Nephron progenitor cell (in vitro differentiated cells): Measurements from ENCODE around the gene ZNF143.
"Not testable (repeated sequence)": the region's sequence is repeated elsewhere in the genome, so short reads cannot be mapped to it uniquely, and the experiment has no call there.

Experiments
- DNase-seq: peaks from one replicate; pipeline ENCODE4 v3.0.0; 2021
- H3K27ac Mint-ChIP-seq: 2 replicates; pipeline ENCODE4 v1.8.0; 2021; ENCODE audit warnings: mild to moderate bottlenecking, moderate library complexity, mixed read lengths
- H3K27me3 Mint-ChIP-seq: 2 replicates; pipeline ENCODE4 v1.8.0; 2021; ENCODE audit warnings: mild to moderate bottlenecking, low read depth, mixed read lengths; ENCODE audit not compliant: poor library complexity
- H3K36me3 Mint-ChIP-seq: 2 replicates; pipeline ENCODE4 v1.8.0; 2021; ENCODE audit warnings: low read depth, mixed read lengths
- H3K4me1 Mint-ChIP-seq: 2 replicates; pipeline ENCODE4 v1.8.0; 2021; ENCODE audit warnings: mixed read lengths
- H3K4me3 Mint-ChIP-seq: 2 replicates; pipeline ENCODE4 v1.8.0; 2021; ENCODE audit warnings: mild to moderate bottlenecking, moderate library complexity, mixed read lengths
- H3K9me3 Mint-ChIP-seq: 2 replicates; pipeline ENCODE4 v1.8.0; 2021; ENCODE audit warnings: mild to moderate bottlenecking, moderate library complexity, mixed read lengths
- TF ChIP-seq, protein P1 (sequence below): fragments of 200-600 bp; sonication (generic); IDR thresholded peaks from 2 replicates; pipeline ENCODE4 v1.5.0; 2021; ENCODE audit warnings: antibody characterized with exemption

The ZNF143 gene

DNA sequence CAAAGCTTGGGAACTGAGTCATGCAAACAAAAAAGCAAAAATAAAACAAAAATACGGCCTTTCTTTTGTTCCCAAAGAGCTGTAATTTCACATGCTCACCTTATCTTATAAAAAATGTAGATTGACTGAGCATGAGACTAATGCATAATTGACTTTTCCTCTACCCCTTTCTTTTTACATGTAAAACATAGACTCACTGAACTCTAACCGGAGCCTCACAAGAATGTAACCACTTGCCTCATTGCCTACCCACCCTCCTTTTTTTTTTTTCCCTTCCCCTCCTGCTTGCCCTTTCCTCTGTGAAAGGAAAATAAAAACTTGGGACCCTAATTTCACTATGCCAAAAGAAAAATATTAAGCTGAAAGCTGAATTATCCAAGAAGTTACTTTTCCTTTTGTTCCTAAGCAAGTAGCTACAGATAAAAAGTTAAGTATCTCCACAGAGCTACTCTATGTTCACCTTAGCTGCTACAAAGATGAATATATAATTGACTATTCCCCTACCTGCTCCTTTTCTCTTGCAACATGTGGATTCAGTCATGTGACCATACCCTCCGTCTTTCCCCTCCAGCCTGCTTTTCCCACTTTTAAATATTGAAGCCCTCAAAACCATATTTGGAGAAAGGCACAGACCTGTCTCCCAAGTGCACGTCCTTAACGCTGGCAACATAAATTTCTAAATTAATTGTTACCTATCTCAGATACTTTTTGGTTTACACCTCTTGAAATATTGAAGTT is 73.1 kb downstream of the ZNF143 start:
- no peaks in the 10 kb centered on the region for H3K36me3 Mint-ChIP-seq
- TF ChIP-seq, protein P1, sequence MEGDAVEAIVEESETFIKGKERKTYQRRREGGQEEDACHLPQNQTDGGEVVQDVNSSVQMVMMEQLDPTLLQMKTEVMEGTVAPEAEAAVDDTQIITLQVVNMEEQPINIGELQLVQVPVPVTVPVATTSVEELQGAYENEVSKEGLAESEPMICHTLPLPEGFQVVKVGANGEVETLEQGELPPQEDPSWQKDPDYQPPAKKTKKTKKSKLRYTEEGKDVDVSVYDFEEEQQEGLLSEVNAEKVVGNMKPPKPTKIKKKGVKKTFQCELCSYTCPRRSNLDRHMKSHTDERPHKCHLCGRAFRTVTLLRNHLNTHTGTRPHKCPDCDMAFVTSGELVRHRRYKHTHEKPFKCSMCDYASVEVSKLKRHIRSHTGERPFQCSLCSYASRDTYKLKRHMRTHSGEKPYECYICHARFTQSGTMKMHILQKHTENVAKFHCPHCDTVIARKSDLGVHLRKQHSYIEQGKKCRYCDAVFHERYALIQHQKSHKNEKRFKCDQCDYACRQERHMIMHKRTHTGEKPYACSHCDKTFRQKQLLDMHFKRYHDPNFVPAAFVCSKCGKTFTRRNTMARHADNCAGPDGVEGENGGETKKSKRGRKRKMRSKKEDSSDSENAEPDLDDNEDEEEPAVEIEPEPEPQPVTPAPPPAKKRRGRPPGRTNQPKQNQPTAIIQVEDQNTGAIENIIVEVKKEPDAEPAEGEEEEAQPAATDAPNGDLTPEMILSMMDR, result no peak
- no peak for DNase-seq
- peaks cover 39% of the 10 kb centered on the region for H3K4me1 Mint-ChIP-seq
- no peak overlapping the region for H3K4me3 Mint-ChIP-seq
- no peaks in the 10 kb centered on the region for H3K9me3 Mint-ChIP-seq
- H3K27me3 Mint-ChIP-seq, result peaks cover 3% of the 10 kb centered on the region
- H3K27ac Mint-ChIP-seq, result peak overlapping the region; percentile 1

DNA sequence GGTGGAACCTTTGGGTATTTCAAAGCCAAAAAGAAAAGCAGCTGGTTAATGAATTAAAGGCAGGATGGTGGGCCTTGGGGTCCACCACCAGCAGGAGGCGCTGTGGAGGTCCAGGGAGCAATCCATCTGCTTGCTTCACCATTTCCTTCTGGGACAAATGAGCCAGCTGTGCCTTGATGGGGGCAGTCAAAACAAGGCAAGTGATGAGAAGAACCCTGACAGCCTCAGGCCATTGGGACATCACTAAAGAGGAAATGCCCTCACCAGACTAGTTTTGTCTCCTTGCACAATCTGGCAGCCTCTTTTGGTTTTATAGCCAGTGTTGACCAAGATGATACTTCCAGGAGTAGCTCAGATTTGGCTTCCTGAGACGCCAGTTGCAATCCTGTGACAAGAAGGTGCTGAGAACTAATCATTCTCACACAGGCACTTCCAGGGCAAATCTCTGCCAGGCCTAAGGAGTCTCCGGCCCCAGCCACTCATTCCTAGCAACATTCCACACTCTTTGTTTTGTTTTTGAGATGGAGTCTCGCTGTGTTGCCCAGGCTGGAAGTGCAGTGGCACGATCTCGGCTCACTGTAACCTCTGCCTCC is 74.5 kb downstream of the ZNF143 start:
- DNase-seq, result peak; percentile 75
- TF ChIP-seq, protein P1, result peak; percentile 72
- Mint-ChIP-seq H3K9me3 (no peaks in the 10 kb centered on the region), H3K27me3 (peaks cover 3% of the 10 kb centered on the region), H3K4me1 (peaks cover 25% of the 10 kb centered on the region), H3K4me3 (no peak overlapping the region), H3K27ac (no peak overlapping the region), H3K36me3 (no peaks in the 10 kb centered on the region)

DNA sequence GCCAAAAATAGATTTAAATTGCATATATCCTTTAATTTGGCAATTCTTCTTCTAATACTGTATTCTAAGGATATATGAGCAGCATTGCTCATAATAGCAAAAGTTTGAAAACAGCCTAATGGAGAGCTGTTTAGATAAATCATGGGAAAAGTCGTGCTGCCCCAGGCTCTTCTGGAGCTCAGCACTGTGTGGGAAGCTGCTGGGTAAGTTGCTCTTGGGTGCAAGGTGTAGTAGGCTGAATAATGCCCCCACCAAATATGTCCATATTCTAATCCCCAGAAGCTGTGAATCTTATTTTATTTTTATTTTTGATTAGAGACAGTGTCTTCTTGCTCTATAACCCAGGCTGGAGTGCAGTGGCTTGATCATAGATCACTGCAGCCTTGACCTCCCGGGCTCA is 77.7 kb downstream of the ZNF143 start:
- no peaks in the 10 kb centered on the region for H3K36me3 Mint-ChIP-seq
- no peak for DNase-seq
- no peak overlapping the region for H3K4me3 Mint-ChIP-seq
- H3K27me3 Mint-ChIP-seq, result no peaks in the 10 kb centered on the region
- peaks cover 13% of the 10 kb centered on the region for H3K4me1 Mint-ChIP-seq
- no peak overlapping the region for H3K27ac Mint-ChIP-seq
- TF ChIP-seq, protein P1, result no peak
- peaks cover 4% of the 10 kb centered on the region for H3K9me3 Mint-ChIP-seq

DNA sequence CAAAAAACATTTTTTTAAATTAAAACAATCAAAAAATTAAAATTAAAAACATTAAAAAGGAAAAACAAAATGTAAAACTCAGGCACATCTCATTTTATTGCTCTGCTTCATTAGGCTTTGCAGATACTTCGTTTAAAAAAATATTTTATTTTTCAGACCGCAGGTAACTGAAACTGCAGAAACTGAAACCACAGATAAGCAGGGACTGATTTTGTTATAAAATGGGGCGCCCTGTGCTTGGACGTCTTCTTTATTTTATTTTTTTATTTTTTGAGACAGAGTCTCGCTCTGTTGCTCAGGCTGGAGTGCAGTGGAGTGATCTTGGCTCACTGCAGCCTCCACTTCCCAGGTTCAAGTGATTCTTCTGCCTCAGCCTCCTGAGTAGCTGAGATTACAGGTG is 88.4 kb downstream of the ZNF143 start:
- H3K9me3 Mint-ChIP-seq, result peaks cover 24% of the 10 kb centered on the region
- H3K27ac Mint-ChIP-seq, H3K4me3 Mint-ChIP-seq, H3K27me3 Mint-ChIP-seq, DNase-seq, H3K4me1 Mint-ChIP-seq: not testable (repeated sequence)
- H3K36me3 Mint-ChIP-seq, result peaks cover 19% of the 10 kb centered on the region

DNA sequence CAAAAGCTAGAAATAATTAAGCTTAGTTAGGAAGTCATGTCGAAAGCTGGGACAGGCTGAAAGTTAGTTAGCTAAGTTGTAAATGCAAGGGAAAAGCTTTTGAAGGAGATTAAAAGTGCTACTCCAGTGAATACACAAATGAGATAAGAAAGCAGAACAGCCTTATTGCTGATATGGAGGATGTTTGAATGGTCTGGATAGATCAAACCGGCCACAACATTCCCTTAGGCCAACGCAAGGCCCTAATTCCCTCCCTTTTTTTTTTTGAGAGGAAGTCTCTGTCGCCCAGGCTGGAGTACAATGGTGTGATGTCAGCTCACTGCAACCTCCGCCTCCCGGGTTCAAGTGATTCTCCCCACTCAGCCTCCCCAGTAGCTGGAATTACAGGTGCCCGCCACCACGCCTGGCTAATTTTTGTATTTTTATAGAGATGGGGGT is 89.4 kb downstream of the ZNF143 start:
- Mint-ChIP-seq H3K9me3 (peaks cover 19% of the 10 kb centered on the region), H3K4me3 (no peak overlapping the region), H3K27ac (no peak overlapping the region), H3K4me1 (peaks cover 9% of the 10 kb centered on the region), H3K36me3 (peaks cover 11% of the 10 kb centered on the region), H3K27me3 (peaks cover 7% of the 10 kb centered on the region)
- TF ChIP-seq, protein P1, result no peak
- DNase-seq, result no peak

DNA sequence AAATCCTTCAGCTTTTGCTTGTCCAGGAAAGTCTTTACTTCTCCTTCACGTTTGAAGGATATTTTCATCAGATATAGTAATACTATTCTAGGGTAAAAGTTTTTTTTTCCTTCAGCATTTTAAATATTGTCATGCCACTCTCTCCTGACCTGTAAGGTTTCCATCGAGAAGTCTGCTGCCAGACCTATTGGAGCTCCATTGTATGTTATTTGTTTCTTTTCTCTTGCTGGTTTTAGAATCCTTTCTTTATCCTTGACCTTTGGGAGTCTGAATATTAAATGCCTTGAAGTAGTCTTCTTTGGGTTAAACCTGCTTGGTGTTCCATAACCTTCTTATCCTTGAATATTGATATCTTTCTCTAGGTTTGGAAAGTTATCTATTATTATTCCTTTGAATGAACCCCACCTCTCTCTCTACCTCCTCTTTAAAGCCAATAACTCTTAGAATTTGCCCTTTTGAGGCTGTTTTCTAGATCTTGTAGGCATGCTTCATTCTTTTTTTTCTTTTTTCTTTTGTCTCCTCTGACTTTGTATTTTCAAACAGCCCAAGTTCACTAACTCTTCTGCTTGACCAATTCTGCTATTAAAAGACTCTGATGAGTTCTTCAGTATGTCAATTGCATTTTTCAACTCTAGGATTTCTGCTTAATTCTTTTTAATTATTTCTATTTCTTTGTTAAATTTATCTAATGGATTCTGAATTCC is 100.6 kb downstream of the ZNF143 start:
- H3K4me3 Mint-ChIP-seq, result no peak overlapping the region
- H3K27ac Mint-ChIP-seq, result no peak overlapping the region
- H3K36me3 Mint-ChIP-seq, result peaks cover 45% of the 10 kb centered on the region
- H3K9me3 Mint-ChIP-seq, result peaks cover 46% of the 10 kb centered on the region
- DNase-seq, result no peak
- H3K4me1 Mint-ChIP-seq, result peaks cover 16% of the 10 kb centered on the region
- TF ChIP-seq, protein P1, result no peak
- peaks cover 5% of the 10 kb centered on the region for H3K27me3 Mint-ChIP-seq
